ENCODE results near the gene FGF5.

Gene FGF5

DNA sequence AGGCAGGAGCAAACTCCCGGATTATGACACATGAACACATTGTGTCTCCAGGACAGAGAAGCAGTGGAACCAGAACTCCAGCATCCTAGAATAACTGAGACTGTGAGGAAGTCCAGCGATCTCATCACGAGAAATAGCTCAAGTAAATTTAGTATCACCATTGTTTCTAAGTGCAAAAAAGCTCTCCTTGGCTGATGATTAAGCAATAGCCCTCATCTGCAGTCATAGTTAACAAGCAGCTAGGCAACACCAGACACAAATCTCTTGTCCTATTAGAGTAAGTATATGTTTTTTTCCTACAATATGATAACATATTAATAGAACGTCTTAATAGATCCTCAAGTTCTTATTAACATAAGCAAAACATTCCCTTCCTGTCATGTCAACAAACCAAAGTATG, 66.7 kb downstream of the FGF5 start:
- H3K27me3 ChIP-seq (replicated peaks in 2 of 5; ENCODE audit: control insufficient read depth in 4 of 5, insufficient read depth in 5 of 5, low read length in 4 of 5) = peaks cover 0 to 7% (median 0%) of the 10 kb centered on the region in 5 experiments

DNA sequence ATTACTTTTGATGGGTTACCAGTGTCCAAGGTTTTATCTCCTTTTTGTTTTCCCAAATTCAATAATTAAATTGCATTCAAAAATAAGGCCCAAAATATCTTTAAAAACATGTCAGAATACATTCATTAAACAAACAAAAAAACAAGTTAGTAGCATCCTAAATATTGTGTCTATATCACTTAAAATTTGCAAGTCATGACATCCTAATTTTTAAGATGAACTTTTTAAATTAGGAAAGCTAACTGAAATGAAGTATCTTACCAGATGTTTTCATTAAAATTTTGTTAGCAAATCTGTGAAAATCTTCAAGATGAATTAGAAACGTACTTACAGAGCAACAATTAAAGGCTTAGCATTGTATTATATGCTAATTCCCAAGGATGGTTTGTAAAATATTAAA, 68.1 kb downstream of the FGF5 start:
- ChIA-PET POLR2A (no interaction called here), CTCF (interaction anchor here (0.8 to 1.8 kb wide), 3 partner anchors 14 to 1382 kb away, joined by 3 to 4 read pairs (median 4); no protein-coding TSS in a partner anchor)
- Histone ChIP-seq H3K4me1 (ENCODE audit: control extremely low read depth in 1 of 4, control insufficient read depth in 4 of 4, insufficient read depth in 4 of 4, low read length in 3 of 4) (peaks cover 5 to 15% (median 12%) of the 10 kb centered on the region in 4 experiments), H3K27ac (ENCODE audit: insufficient read depth in 1 of 2, low read depth in 1 of 2, low read length in 2 of 2, poor library complexity in 1 of 2, severe bottlenecking in 2 of 2) (no peak overlapping the region), H3K27me3 (replicated peaks in 2 of 5; ENCODE audit: control insufficient read depth in 4 of 5, insufficient read depth in 5 of 5, low read length in 4 of 5) (peaks cover 0 to 7% (median 0%) of the 10 kb centered on the region in 5 experiments), H3K36me3 (ENCODE audit: control insufficient read depth in 4 of 4, insufficient read depth in 4 of 4, low read length in 3 of 4) (no peaks in the 10 kb centered on the region), H3K9me3 (ENCODE audit: control extremely low read depth in 1 of 5, control insufficient read depth in 4 of 5, insufficient read depth in 2 of 5, low read depth in 1 of 5, low read length in 4 of 5) (no peaks in the 10 kb centered on the region), H3K4me3 (ENCODE audit: control insufficient read depth in 1 of 7, extremely low read depth in 1 of 7, insufficient read depth in 4 of 7, low read depth in 2 of 7, low read length in 6 of 7) (no peak overlapping the region)
- no CpG with 5 or more reads among the region's 1 CpG for WGBS (ENCODE audit: insufficient coverage)
- no peak for DNase-seq

More for the DNA sequence above, 66.7 kb downstream of the FGF5 start:
- CTCF ChIA-PET = interaction anchor here (1.4 kb wide), 1 partner anchor 1291 kb away, joined by 3 read pairs; no protein-coding TSS in a partner anchor
- no peak for DNase-seq
- H3K9me3 ChIP-seq (ENCODE audit: control extremely low read depth in 1 of 5, control insufficient read depth in 4 of 5, insufficient read depth in 2 of 5, low read depth in 1 of 5, low read length in 4 of 5) = no peaks in the 10 kb centered on the region
- POLR2A ChIA-PET = no interaction called here
- no peaks in the 10 kb centered on the region for H3K36me3 ChIP-seq (ENCODE audit: control insufficient read depth in 4 of 4, insufficient read depth in 4 of 4, low read length in 3 of 4)
- no peak overlapping the region for H3K4me3 ChIP-seq (ENCODE audit: control insufficient read depth in 1 of 7, extremely low read depth in 1 of 7, insufficient read depth in 4 of 7, low read depth in 2 of 7, low read length in 6 of 7)
- no peak overlapping the region for H3K27ac ChIP-seq (ENCODE audit: insufficient read depth in 1 of 2, low read depth in 1 of 2, low read length in 2 of 2, poor library complexity in 1 of 2, severe bottlenecking in 2 of 2)
- H3K4me1 ChIP-seq (ENCODE audit: control extremely low read depth in 1 of 4, control insufficient read depth in 4 of 4, insufficient read depth in 4 of 4, low read length in 3 of 4) = peaks cover 5 to 15% (median 12%) of the 10 kb centered on the region in 4 experiments
- WGBS (ENCODE audit: insufficient coverage) = 85% methylated on average over 3 of the region's 4 CpGs

DNA sequence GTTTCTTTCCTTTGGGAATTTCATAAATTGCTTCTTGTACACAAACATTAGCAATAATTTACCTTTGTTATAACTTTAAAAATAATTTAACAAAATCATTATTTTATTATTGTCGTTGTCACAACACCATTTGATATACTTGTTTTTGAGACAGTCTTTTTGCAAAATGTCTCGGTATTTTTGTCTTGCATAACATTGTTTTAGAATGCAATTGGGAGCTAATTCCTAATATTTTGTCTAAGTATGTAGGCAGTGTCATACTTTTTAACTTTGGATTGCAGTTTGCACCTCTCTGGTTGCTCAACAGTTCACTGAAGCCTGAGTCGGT, 68.7 kb downstream of the FGF5 start:
- Histone ChIP-seq H3K27me3 (replicated peaks in 2 of 5; ENCODE audit: control insufficient read depth in 4 of 5, insufficient read depth in 5 of 5, low read length in 4 of 5) (peaks cover 0 to 7% (median 0%) of the 10 kb centered on the region in 5 experiments), H3K9me3 (ENCODE audit: control extremely low read depth in 1 of 5, control insufficient read depth in 4 of 5, insufficient read depth in 2 of 5, low read depth in 1 of 5, low read length in 4 of 5) (no peaks in the 10 kb centered on the region), H3K4me1 (ENCODE audit: control extremely low read depth in 1 of 4, control insufficient read depth in 4 of 4, insufficient read depth in 4 of 4, low read length in 3 of 4) (peaks cover 5 to 15% (median 12%) of the 10 kb centered on the region in 4 experiments), H3K27ac (ENCODE audit: insufficient read depth in 1 of 2, low read depth in 1 of 2, low read length in 2 of 2, poor library complexity in 1 of 2, severe bottlenecking in 2 of 2) (peak overlapping the region in 1 of 2 experiments; percentile 36), H3K36me3 (ENCODE audit: control insufficient read depth in 4 of 4, insufficient read depth in 4 of 4, low read length in 3 of 4) (no peaks in the 10 kb centered on the region), H3K4me3 (ENCODE audit: control insufficient read depth in 1 of 7, extremely low read depth in 1 of 7, insufficient read depth in 4 of 7, low read depth in 2 of 7, low read length in 6 of 7) (peak overlapping the region in 6 of 7 experiments; percentile 78 to 91 (median 84))
- DNase-seq = no peak
- ChIA-PET POLR2A (interaction anchor here (0.6 kb wide), 1 partner anchor 711 kb away, joined by 3 read pairs; no protein-coding TSS in a partner anchor), CTCF (interaction anchor here (0.8 to 1.8 kb wide), 6 partner anchors 13 to 1383 kb away, joined by 3 to 5 read pairs (median 4); no protein-coding TSS in a partner anchor)
- 0% methylated on average over 1 of the region's 3 CpGs for WGBS (ENCODE audit: insufficient coverage)

DNA sequence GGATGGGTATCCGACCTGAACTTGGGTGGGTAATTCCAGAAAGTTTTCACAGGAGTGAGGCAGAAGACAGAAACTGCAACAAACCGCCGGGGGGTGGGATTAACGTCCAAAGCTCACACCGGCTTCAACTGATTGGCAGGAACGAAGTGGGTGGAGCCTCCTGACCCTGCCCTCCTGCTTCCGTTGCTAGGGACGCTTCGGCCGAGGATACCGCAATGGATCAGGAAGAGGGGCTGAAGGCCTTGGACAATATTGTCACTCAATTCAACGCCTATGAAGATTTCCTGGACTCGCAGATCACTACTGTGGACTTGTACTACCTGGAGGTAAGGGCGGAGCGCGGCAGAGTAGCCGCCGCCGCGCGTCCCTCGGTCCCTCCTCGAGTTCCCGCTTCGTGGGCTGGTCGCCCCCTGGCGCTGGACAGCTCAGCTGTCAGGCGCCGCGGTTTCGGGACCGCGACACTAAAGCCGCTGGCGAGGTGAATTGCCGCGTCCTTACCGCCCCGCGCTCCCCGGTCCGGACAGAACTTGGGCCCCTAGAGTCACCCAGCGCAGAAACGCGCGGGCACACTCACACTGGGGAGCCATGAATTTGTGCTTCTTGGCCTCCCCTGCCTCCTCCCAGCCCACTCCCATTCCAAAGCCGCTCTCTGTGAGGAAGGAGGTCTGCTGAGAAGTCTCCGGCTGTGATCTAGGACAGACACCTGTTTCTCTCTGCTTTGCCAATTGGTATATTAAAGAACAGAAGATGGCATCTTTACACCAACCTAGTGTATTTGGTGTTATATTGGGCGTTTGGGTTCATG, 69.3 kb downstream of the FGF5 start, which contains the start of gene CFAP299:
CFAP299 (plus strand) TSS at position 177 of the 805 bp plus-strand sequence.
- no peaks in the 10 kb centered on the region for H3K9me3 ChIP-seq (ENCODE audit: control extremely low read depth in 1 of 5, control insufficient read depth in 4 of 5, insufficient read depth in 2 of 5, low read depth in 1 of 5, low read length in 4 of 5)
- WGBS (ENCODE audit: insufficient coverage) = 0% methylated on average over 23 of the region's 49 CpGs
- peak; percentile 85 to 90 (median 89) for DNase-seq
- peak within 1 kb of the TSS in 1 of 2 experiments; percentile 36 for H3K27ac ChIP-seq (ENCODE audit: insufficient read depth in 1 of 2, low read depth in 1 of 2, low read length in 2 of 2, poor library complexity in 1 of 2, severe bottlenecking in 2 of 2)
- H3K4me3 ChIP-seq (ENCODE audit: control insufficient read depth in 1 of 7, extremely low read depth in 1 of 7, insufficient read depth in 4 of 7, low read depth in 2 of 7, low read length in 6 of 7) = peak within 1 kb of the TSS; percentile 52 to 91 (median 81)
- peaks cover 0 to 7% (median 0%) of the 10 kb centered on the region in 5 experiments for H3K27me3 ChIP-seq (replicated peaks in 2 of 5; ENCODE audit: control insufficient read depth in 4 of 5, insufficient read depth in 5 of 5, low read length in 4 of 5)
- ChIA-PET POLR2A (interaction anchor here (0.6 kb wide), 1 partner anchor 710 kb away, joined by 3 read pairs; no protein-coding TSS in a partner anchor), CTCF (interaction anchor here (0.8 to 1.8 kb wide), 8 partner anchors 12 to 1383 kb away, joined by 3 to 5 read pairs (median 4); no protein-coding TSS in a partner anchor)
- no peaks in the 10 kb centered on the region for H3K36me3 ChIP-seq (ENCODE audit: control insufficient read depth in 4 of 4, insufficient read depth in 4 of 4, low read length in 3 of 4)
- H3K4me1 ChIP-seq (ENCODE audit: control extremely low read depth in 1 of 4, control insufficient read depth in 4 of 4, insufficient read depth in 4 of 4, low read length in 3 of 4) = peaks cover 5 to 15% (median 12%) of the 10 kb centered on the region in 4 experiments

DNA sequence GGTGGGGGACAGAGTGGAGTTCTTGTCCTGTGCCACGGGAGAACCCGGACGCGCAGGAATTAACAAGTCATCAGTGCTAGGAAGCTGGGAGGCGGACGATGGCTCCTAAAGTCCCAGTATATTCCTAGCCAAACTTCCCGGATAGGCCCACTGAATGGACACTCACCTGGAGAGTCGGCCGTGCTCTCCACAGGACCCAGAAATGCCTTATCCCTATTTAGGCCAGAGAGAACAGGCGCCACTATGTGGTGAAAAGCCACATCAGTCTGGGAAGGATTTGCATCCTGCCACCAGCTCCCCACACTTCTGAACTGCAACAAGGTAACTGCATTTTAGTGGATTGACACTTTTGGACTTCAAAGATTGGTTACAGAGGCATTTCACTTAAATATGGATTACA, 70.1 kb downstream of the FGF5 start:
- WGBS (ENCODE audit: insufficient coverage) = under 1% methylated on average over 10 of the region's 10 CpGs
- H3K4me1 ChIP-seq (ENCODE audit: control extremely low read depth in 1 of 4, control insufficient read depth in 4 of 4, insufficient read depth in 4 of 4, low read length in 3 of 4) = peaks cover 5 to 15% (median 12%) of the 10 kb centered on the region in 4 experiments
- no peaks in the 10 kb centered on the region for H3K36me3 ChIP-seq (ENCODE audit: control insufficient read depth in 4 of 4, insufficient read depth in 4 of 4, low read length in 3 of 4)
- peak overlapping the region in 6 of 7 experiments; percentile 78 to 91 (median 84) for H3K4me3 ChIP-seq (ENCODE audit: control insufficient read depth in 1 of 7, extremely low read depth in 1 of 7, insufficient read depth in 4 of 7, low read depth in 2 of 7, low read length in 6 of 7)
- peaks cover 0 to 4% (median 0%) of the 10 kb centered on the region in 5 experiments for H3K9me3 ChIP-seq (ENCODE audit: control extremely low read depth in 1 of 5, control insufficient read depth in 4 of 5, insufficient read depth in 2 of 5, low read depth in 1 of 5, low read length in 4 of 5)
- CTCF ChIA-PET = interaction anchor here (0.9 to 1.8 kb wide), 6 partner anchors 74 to 1384 kb away, joined by 3 to 6 read pairs (median 4); no protein-coding TSS in a partner anchor
- no peak overlapping the region for H3K27ac ChIP-seq (ENCODE audit: insufficient read depth in 1 of 2, low read depth in 1 of 2, low read length in 2 of 2, poor library complexity in 1 of 2, severe bottlenecking in 2 of 2)
- POLR2A ChIA-PET = interaction anchor here (1.0 kb wide), 1 partner anchor 26 kb away, joined by 3 read pairs; no protein-coding TSS in a partner anchor
- DNase-seq = peak; percentile 22 to 31 (median 22)
- peaks cover 0 to 7% (median 0%) of the 10 kb centered on the region in 5 experiments for H3K27me3 ChIP-seq (replicated peaks in 2 of 5; ENCODE audit: control insufficient read depth in 4 of 5, insufficient read depth in 5 of 5, low read length in 4 of 5)

DNA sequence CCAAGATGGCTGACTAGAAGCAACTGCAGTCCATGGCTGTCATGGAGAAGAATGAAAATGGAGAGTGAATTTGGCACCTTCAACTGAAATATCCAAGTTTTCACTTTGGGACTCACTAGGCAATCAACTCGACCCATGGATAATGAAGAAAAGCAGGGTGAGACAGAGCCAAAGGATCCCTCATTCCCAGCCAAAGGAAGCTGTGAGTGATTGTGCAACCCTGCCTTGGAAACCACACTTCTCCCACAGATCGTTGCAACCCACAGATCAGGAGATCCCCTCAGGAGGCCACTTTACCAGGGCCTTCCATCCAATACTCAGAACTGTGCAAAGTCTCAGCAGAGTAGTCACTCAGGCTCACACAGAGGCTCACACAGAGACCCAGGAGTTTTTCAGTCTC, 73.6 kb downstream of the FGF5 start:
- Histone ChIP-seq H3K9me3 (ENCODE audit: control extremely low read depth in 1 of 5, control insufficient read depth in 4 of 5, insufficient read depth in 2 of 5, low read depth in 1 of 5, low read length in 4 of 5) (peaks cover 0 to 15% (median 2%) of the 10 kb centered on the region in 5 experiments), H3K27ac (ENCODE audit: insufficient read depth in 1 of 2, low read depth in 1 of 2, low read length in 2 of 2, poor library complexity in 1 of 2, severe bottlenecking in 2 of 2) (no peak overlapping the region), H3K36me3 (ENCODE audit: control insufficient read depth in 4 of 4, insufficient read depth in 4 of 4, low read length in 3 of 4) (no peaks in the 10 kb centered on the region), H3K27me3 (replicated peaks in 2 of 5; ENCODE audit: control insufficient read depth in 4 of 5, insufficient read depth in 5 of 5, low read length in 4 of 5) (no peaks in the 10 kb centered on the region), H3K4me1 (ENCODE audit: control extremely low read depth in 1 of 4, control insufficient read depth in 4 of 4, insufficient read depth in 4 of 4, low read length in 3 of 4) (peaks cover 5 to 14% (median 12%) of the 10 kb centered on the region in 4 experiments), H3K4me3 (ENCODE audit: control insufficient read depth in 1 of 7, extremely low read depth in 1 of 7, insufficient read depth in 4 of 7, low read depth in 2 of 7, low read length in 6 of 7) (no peak overlapping the region)
- ChIA-PET CTCF (no interaction called here), POLR2A (no interaction called here)
- 71% methylated on average over 1 of the region's 2 CpGs for WGBS (ENCODE audit: insufficient coverage)
- no peak for DNase-seq

Data from common myeloid progenitor, CD34-positive (primary cell).